Lung (tissue), 12 donors: ENCODE data around the gene BICRAL. TPM values are rescaled to one million over a fixed set of nuclear protein-coding genes. Genes with fewer than 3 reads are reported as not detected.

Experiments used
- ATAC-seq: fragments of 200-7000 bp; cut with Tn5 transposase; one replicate; pipeline ENCODE4 v1.9.1; 2020; ENCODE audit warnings: moderate number of reproducible peaks; ENCODE audit not compliant: insufficient read depth, low FRiP score
- DNase-seq, 3 donors: peaks; one replicate each; pipeline ENCODE4 v3.0.0-alpha.2; 2013 to 2017
- H3K27ac ChIP-seq, 2 donors: one replicate each; pipeline ENCODE4 v1.5.1; 2013; ENCODE audit warnings: mild to moderate bottlenecking in 2 of 2, moderate library complexity in 2 of 2, control low read depth in 1 of 2, inconsistent platforms in 1 of 2, low read depth in 1 of 2, low read length in 1 of 2
- H3K27me3 ChIP-seq, 3 donors: one replicate each; pipeline ENCODE4 v1.5.1; 2013; ENCODE audit warnings: low read length in 2 of 3; ENCODE audit not compliant: control insufficient read depth in 3 of 3, insufficient read depth in 3 of 3
- H3K36me3 ChIP-seq, 4 donors: one replicate each; pipeline ENCODE4 v1.5.1; 2013; ENCODE audit warnings: low read length in 4 of 4, mild to moderate bottlenecking in 1 of 4, moderate library complexity in 1 of 4; ENCODE audit not compliant: control insufficient read depth in 4 of 4, insufficient read depth in 4 of 4
- H3K4me1 ChIP-seq, 5 donors: one replicate each; pipeline ENCODE4 v1.5.1; 2013; ENCODE audit warnings: low read length in 5 of 5, mild to moderate bottlenecking in 2 of 5, moderate library complexity in 1 of 5; ENCODE audit not compliant: control insufficient read depth in 5 of 5, insufficient read depth in 5 of 5
- H3K4me3 ChIP-seq: one replicate; pipeline ENCODE4 v1.5.1; 2013; ENCODE audit warnings: mild to moderate bottlenecking, control low read depth, moderate library complexity
- H3K9ac ChIP-seq, 2 donors: one replicate each; pipeline ENCODE4 v1.5.1; 2013; ENCODE audit warnings: low read length in 2 of 2, control low read depth in 1 of 2; ENCODE audit not compliant: insufficient read depth in 1 of 2
- H3K9me3 ChIP-seq, 4 donors: one replicate each; pipeline ENCODE4 v1.5.1; 2013; ENCODE audit warnings: low read length in 3 of 4, mild to moderate bottlenecking in 1 of 4, moderate library complexity in 1 of 4; ENCODE audit not compliant: control insufficient read depth in 4 of 4, insufficient read depth in 3 of 4
- CTCF ChIP-seq: IDR thresholded peaks from 2 replicates; pipeline ENCODE4 v1.5.1; 2012; ENCODE audit warnings: mild to moderate bottlenecking; ENCODE audit errors: control extremely low read depth, extremely low read depth
- WGBS, 2 donors: extraction: QIAGEN DNeasy Blood & Tissue Kit; methylation state at CpG; one replicate each; pipeline ENCODE4 v1.1.7; 2013; 5-methylcytosine and 5-hydroxymethylcytosine counted together
- polyA plus RNA-seq, 2 donors: library from polyadenylated mRNA; stranded (reverse); fragments of 200-250 nt; gene quantifications; one replicate each; pipeline ENCODE4 v1.2.1, GENCODE V29; 2013
- total RNA-seq, 2 donors: library from RNA; depleted of rRNA in 1 of 2; stranded (reverse); fragments of >200 nt in 1 of 2; gene quantifications; one replicate each; pipeline ENCODE4 v1.2.1, GENCODE V29; 2014 to 2021
- donor health status: control.
- donor health status: control.
- donor health status: Bipolar disorder and iron deficiency.
- donor health status: healthy.
- donor health status: DM: yes; HTN: yes; CAD: no.

The BICRAL gene
- total and polyA plus RNA-seq, 4 donors: 2.8 to 18.6 (median 10.7) TPM

GRCh38 chr6:42829561-42830092 lies 47.8 kb downstream of the BICRAL start:
- no peak for ATAC-seq
- Histone ChIP-seq H3K9me3 (peaks cover 0 to 2% (median 0%) of the 10 kb centered on the region in 4 donors), H3K36me3 (peaks cover 17 to 28% (median 22%) of the 10 kb centered on the region in 4 donors), H3K27me3 (no peaks in the 10 kb centered on the region), H3K9ac (no peak overlapping the region), H3K4me3 (no peak overlapping the region), H3K27ac (no peak overlapping the region), H3K4me1 (no peaks in the 10 kb centered on the region)
- TF ChIP-seq CTCF: no peak
- WGBS, 2 donors: 96% methylated on average over 8 of the region's 8 CpGs
- DNase-seq: no peak

DNA sequence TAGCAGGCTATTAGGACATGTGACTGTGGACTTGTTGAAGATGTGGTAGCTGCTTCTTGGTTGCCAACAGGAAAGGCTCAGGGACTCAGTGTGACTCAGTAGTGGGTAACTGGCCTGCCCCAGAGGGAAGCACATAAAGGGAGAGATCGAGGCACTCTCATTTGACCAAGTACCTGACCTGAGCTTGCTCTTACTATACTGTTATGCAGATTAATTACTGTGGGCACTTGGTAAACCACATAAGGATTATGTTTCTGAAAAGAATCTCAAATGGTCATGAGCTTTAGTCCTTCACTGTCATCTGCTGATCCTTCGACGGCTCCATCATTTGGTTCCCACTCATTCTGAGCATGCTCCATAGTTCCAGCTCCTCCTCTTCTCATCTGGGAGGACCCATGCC lies 49.4 kb downstream of the BICRAL start:
- DNase-seq: no peak
- H3K9ac ChIP-seq: no peak overlapping the region
- H3K27ac ChIP-seq: no peak overlapping the region
- ATAC-seq: no peak
- no peaks in the 10 kb centered on the region for H3K4me1 ChIP-seq
- no peak overlapping the region for H3K4me3 ChIP-seq
- H3K36me3 ChIP-seq: peaks cover 15 to 31% (median 21%) of the 10 kb centered on the region in 4 donors
- WGBS, 2 donors: 96% methylated on average over 3 of the region's 3 CpGs
- no peak for TF ChIP-seq CTCF
- H3K9me3 ChIP-seq: peaks cover 0 to 2% (median 0%) of the 10 kb centered on the region in 4 donors
- no peaks in the 10 kb centered on the region for H3K27me3 ChIP-seq

- Histone ChIP-seq H3K27me3 (no peaks in the 10 kb centered on the region), H3K9ac (no peak overlapping the region), H3K27ac (no peak overlapping the region), H3K36me3 (peaks cover 9 to 22% (median 11%) of the 10 kb centered on the region in 4 donors), H3K4me1 (no peaks in the 10 kb centered on the region), H3K4me3 (no peak overlapping the region), H3K9me3 (no peaks in the 10 kb centered on the region)
- no peak for ATAC-seq
- WGBS, 2 donors: 98 to 99% methylated on average over 5 of the region's 5 CpGs
- TF ChIP-seq CTCF: no peak
- no peak for DNase-seq
These were observed 52.2 kb downstream of the BICRAL start for GRCh38 chr6:42834056-42834455.
